ENCODE data around the gene MYO1G.

The MYO1G gene

DNA sequence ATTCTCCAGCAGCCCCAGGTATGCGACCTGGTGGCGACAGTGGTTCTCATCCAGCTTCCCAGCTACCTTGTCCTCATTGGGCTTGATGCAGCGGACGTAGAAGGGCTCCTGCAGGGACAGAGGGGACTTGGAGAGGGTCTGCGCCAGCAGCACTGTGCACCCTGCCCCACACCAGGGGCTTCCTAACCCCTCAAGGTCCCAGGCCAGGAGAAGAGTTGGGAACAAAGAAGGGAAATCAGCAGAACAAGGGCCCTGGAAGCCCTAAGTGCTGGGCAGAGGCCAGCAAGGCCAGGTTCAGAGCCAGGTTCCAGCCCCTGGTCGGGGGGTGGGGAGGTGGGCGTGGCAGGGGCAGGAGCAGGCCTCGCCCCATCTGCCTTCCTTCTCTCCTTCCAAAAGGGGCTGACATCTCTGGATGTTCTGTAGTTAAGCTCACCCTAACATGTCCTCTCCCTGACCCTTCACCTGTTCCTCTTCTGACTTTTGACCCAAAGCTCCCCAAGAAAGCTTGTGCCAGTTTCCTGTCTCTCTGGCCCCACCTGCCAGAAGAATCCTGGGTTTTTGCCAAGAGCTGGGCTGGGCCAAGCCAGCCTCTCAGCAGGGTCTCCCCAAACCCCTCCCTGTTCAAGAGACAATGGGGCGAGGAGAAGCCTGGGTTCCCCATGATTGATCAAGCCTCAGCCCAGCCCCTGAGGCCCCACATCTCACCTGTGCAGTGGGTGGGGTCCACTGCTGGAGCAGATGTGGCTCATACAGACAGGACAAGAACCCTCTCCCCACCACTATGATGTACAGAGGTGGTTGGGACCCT lies 11.9 kb downstream of the MYO1G start:
- peak; percentile 60 for DNase-seq (ENCODE audit: low spot score)

DNA sequence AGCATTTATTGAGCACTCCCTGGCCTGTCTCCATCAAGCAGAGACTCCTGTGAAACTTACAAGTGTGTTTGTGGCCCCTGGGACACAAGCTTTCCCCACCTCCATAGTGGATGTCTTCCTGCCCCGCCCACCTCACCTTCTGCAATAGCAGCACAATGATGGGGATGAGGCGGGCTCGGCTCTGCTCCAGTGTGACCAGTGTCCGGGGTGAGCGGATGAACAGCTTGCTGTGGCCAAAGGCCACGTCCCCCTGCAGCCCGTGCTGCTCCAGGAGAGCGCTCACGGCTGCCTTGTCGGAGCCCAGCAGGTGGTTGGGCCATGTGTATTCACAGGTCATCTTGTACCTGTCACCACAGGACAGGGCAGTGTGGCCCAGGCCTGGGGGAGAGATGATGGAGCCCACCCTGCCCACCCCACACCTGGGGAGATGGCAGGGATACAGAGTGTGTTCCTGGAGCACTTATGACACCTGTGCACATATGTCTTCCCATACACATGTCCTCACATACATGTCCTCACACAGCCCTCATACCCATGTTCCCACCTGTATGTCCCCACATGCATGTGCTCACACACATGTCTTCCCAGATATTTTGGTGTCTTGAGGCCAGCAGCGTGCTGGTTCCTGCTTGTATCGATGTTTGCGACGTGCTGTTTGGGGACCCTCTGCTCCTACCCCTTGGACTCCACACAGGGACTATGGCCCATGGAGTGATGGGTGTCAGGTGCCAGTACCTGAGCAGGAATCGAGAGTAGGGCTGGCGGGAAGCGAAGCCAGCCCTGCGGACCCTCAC lies 12.7 kb downstream of the MYO1G start:
- no peak for DNase-seq (ENCODE audit: low spot score)

- no peak for DNase-seq (ENCODE audit: low spot score)
Measured at GRCh38 chr7:44965441-44965903, 13.3 kb downstream of the MYO1G start.

GRCh38 chr7:44964831-44965440 lies 13.9 kb downstream of the MYO1G start:
- peak; percentile 52 for DNase-seq (ENCODE audit: low spot score)

- no peak for DNase-seq (ENCODE audit: low spot score)
Measured at GRCh38 chr7:44964384-44964830, 14.4 kb downstream of the MYO1G start.

DNA sequence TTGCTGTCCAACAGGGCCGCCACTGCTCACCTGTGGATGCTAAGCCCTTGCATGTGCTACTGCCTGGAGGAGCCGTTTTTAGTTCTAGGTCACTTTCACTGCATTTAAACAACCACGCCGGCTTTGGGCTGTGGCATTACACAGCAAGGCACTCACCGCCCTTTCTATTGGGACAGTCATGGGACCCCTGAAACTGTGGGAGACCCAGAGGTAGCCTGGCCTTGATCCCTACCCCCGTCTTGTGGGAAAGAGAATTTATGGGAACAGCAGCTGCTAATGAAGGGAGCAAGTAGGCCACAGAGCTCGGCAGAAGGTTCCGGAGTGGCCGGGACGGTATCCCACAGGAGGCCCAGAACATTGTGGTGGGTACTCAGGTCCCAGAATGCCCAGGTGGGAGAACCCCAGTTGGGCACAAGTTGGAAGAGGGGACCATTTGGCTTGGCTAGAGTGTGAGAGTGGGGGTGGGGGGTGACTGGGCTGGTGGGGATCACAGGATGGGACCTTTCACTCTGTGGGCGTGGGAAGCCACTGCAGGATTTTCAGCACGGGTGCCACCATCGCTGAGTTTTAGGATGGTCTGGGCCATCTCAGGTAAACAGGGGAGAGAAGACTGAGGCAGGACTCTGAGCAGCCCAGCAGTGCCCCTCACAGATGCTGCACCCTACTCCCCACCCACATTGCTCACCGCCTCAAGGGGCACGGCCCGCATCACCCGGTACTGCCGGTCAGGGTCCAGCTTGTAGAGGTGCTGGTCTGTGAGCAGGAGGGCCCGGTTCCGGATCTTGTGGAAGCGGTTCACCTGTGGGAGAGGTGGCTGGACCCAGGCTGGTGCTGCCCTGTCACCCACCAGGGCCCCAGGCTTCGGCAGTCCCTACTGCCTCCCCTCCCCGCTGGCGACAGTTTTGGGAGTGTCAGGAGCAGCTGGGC lies 15.2 kb downstream of the MYO1G start:
- peak; percentile 62 for DNase-seq (ENCODE audit: low spot score)

DNA sequence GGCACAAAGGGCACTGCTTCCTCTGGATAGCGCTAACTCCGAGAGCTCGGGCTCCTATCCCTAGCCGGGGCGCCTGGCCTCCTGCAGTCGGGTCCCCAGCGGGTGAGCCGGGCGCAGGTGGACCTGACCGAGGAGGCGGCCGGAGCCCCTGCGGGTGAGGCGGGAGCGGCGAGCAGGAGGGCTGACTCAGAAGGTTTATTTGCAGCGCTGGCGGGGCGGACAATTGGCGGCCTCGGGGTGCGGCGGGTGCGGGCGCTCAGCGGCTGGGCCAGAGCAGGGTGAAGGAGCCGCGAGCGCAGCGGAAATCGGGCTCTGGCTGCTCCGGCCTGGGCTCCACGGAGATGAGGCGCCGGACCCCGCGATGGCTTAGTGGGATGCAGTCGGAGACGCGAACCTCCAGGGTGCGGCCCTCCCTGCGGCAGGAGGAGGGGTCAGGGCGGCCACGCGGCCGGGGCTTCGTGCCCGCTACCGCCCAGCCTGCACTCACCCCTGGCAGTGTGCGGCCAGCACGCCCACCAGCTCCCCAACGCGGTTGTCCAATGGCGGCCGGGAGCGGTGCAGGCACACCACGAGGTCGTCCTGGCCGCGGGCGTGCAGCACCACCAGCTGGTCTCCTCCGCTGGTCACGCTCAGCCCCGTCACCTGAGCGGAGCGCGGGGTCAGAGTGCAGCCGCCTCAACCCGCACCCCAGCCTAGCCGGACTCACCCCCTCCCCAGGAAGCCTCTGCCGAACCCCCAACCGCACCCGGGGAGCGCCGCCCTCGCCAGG lies 16.1 kb downstream of the MYO1G start:
- peak; percentile 79 for DNase-seq (ENCODE audit: low spot score)

GRCh38 chr7:44961844-44962482 lies 16.9 kb downstream of the MYO1G start:
- DNase-seq (ENCODE audit: low spot score): peak; percentile 69

DNA sequence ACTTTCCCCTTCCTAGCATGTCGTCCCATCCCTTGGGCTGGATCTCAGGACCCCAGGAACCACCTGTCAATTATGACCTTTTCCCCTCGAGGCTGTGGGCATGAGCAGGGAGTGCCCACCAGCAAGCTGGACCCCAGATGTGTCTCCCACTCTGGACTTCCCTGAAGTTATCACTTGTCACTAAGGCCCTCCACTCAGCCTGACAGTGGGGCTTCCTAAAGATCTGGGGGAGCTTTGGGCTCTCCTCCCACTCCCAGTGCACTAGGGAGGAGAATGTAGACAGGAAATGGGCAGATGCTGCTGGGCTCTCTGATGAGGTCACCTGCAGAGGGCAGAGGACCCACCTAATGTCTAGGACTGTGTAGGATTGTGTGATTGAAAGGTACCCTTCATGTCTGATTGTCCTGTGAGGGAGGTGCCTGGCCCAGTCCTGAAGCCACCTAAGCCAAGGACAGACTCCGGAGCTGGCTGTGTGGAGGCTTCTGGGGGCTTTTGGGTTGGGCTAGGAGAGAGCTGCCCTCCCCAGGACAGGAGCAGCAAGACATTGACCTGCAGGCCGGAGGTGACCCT lies 18.7 kb downstream of the MYO1G start:
- no peak for DNase-seq (ENCODE audit: low spot score)

GRCh38 chr7:44959433-44959951 lies 19.3 kb downstream of the MYO1G start:
- DNase-seq (ENCODE audit: low spot score): no peak

GRCh38 chr7:44958645-44959344 lies 20.0 kb downstream of the MYO1G start:
- no peak for DNase-seq (ENCODE audit: low spot score)

DNA sequence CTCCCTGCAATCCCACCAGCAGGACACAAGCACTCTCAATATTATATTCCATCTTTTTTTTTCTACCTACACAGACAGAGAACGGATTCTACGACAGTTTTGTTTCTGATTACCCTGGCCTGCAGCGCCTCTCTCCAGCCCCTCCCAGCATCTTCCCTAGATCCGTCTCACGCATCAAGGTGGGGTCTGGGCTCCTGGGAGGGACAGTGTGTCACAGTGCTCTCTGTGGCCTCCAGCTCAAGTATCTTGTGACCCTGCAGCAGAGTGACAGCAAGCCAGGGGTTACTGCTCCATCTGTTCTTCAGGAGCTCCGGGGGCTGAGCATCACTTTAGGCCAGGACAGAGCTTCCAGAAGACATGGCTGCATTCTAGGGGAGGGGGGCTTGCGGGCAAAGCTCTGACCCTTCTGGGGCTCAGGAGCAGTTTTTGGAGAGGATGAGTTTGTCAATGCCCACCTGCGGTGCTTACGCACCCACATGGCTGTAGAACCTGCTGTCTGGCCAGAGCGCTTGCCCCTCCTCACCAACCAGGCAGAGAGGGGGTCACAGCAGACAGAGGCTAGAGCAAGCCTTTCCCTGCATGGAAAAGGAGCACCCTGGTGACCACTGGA lies 22.6 kb downstream of the MYO1G start:
- DNase-seq (ENCODE audit: low spot score): no peak

- no peak for DNase-seq (ENCODE audit: low spot score)
Measured at GRCh38 chr7:44955733-44956132, 23.1 kb downstream of the MYO1G start.

GRCh38 chr7:44953156-44953555 lies 25.7 kb downstream of the MYO1G start:
- DNase-seq (ENCODE audit: low spot score): no peak

DNA sequence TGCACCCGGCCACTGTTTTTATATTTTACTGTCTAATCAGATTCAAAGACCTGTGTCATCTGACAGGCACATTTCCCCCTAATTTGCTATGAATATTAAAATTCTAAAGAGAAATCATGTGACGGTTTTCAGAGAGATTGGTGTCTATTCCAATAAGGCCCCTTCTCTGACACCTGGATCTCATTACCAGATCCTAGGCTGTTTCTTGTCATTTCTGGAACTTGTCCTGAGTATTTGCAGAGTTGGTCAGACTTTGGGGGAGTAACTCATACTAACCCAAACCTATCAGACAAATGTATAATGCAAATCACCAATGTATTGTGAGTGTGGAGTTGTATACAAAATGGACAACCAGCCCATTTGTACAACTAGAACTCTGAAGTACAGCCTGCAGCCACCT lies 29.5 kb downstream of the MYO1G start:
- DNase-seq (ENCODE audit: low spot score): no peak

DNA sequence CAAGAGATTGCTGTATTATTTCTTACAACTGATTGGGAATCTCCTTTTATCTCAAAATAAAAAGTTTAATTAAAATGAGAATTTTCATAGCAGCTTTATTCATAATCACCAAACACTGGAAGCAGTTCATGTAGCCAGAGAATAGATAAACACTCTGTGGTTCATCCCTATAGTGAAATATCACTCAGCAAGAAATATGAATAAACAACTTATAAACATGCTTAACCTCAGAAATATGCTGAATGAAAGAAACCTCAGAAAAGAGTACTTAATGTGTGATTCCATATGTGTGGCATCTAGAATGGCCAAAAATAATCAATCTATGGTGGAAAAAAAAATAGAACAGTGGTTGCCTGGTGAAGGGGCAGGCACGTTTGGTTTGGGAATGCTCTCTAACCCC lies 33.3 kb downstream of the MYO1G start:
- no peak for DNase-seq (ENCODE audit: low spot score)

- DNase-seq (ENCODE audit: low spot score): no peak
Measured at GRCh38 chr7:44944821-44945220, 34.0 kb downstream of the MYO1G start.

DNA sequence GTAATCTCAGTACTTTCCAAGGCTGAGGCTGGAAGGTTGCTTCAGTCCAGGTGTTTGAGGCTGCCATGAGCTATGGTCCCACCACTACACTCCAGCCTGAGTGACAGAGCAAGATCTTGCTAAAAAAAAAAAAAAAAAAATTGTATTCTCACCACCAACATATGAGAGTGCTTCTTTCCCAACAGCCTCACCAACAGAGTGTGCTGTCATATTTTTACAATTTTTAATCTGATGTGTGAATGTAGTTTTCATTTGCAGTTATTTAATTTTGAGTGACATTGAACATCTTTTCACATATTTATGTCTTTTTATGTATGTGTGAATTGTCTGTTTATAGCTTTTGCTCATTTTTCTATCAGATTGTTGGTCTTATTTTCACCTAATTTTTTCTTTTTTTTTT lies 35.2 kb downstream of the MYO1G start:
- no peak for DNase-seq (ENCODE audit: low spot score)

GRCh38 chr7:44937426-44937825 lies 41.4 kb downstream of the MYO1G start:
- DNase-seq (ENCODE audit: low spot score): no peak
